GM23248 (cell line): ENCODE measurements around the gene HSD11B1L.

Experiments
- EZH2 ChIP-seq: fragments of 200-600 bp; sonication (generic); IDR thresholded peaks from 2 replicates; pipeline ENCODE4 v1.6.1; 2018; ENCODE audit warnings: antibody characterized with exemption, mild to moderate bottlenecking; ENCODE audit not compliant: insufficient read depth, poor library complexity, severe bottlenecking
- EZH2phosphoT487 ChIP-seq: fragments of 200-600 bp; sonication (generic); IDR thresholded peaks from 2 replicates; pipeline ENCODE4 v1.6.1; 2018; ENCODE audit warnings: antibody characterized with exemption, moderate library complexity, mild to moderate bottlenecking, low read depth; ENCODE audit not compliant: insufficient read depth

DNA sequence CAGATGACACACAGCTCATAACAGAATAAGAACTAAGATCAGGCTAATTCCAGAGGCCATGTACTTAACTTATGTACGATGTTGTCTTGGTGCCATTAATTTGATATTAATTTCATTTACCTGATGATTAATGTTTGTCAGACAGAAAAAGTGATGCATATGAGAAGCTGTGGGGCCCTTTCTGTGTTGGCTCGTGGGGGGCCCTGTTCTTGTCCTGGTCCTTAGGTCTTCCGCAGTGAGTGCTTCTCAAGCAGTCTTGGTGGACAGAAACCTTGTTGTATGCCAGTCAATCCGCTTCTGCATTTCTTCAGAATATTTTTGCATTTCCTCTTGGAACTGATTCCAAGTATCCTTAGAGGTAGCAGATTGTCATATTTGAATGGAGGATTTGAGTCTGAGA, 37.8 kb upstream of the HSD11B1L start:
- no peak for TF ChIP-seq EZH2
- TF ChIP-seq EZH2phosphoT487: no peak
